Measurements from ENCODE around the gene KCNJ16.

- TF ChIP-seq POLR2A (IDR thresholded peaks at IDR 0.05; ENCODE audit: low read depth, low read length) (no peak), POLR2AphosphoS5 (IDR thresholded peaks at IDR 0.05; ENCODE audit: low read depth, low read length) (no peak), TAF1 (IDR thresholded peaks at IDR 0.05; ENCODE audit: borderline replicate concordance, low read depth, low read length) (no peak)
These were observed 21.5 kb upstream of the KCNJ16 start for GRCh38 chr17:70053241-70054234.
